K562 (cell line): ENCODE results near the gene DPEP1. TPM values are rescaled to one million over a fixed set of nuclear protein-coding genes. Genes with fewer than 3 reads are reported as not detected.
A peak's percentile ranks its signal among the peaks of the same experiment; 100 is the strongest.

Experiments used
- AFF4 ChIP-seq: sonication (generic); formaldehyde crosslinking; IDR thresholded peaks from 2 replicates; pipeline ENCODE4 v1.8.0; 2023; ENCODE audit warnings: mild to moderate bottlenecking, missing genetic modification reagents
- ATF1 ChIP-seq, 2 experiments: fragments of 450-650 bp in 1 of 2; IDR thresholded peaks; 2 replicates each; pipeline ENCODE4 v1.6.1; 2016; ENCODE audit warnings: missing compliant biosample characterization in 1 of 2, missing genetic modification characterization in 1 of 2
- CEBPB ChIP-seq: fragments of 450-650 bp; IDR thresholded peaks from 2 replicates; pipeline ENCODE4 v1.6.1; 2016; ENCODE audit warnings: missing genetic modification characterization, missing compliant biosample characterization
- CLOCK ChIP-seq: fragments of 250-450 bp; sonication (Bioruptor Pico); IDR thresholded peaks from 2 replicates; pipeline ENCODE4 v1.4.0; 2020; ENCODE audit warnings: mild to moderate bottlenecking, moderate library complexity, borderline replicate concordance
- CTCF ChIP-seq, 3 experiments: IDR thresholded peaks in 2 of 3; conservative IDR thresholded peaks in 1 of 3; 2 replicates each; pipeline ENCODE4 v1.5.1; 2011 to 2012; ENCODE audit warnings: low read length in 3 of 3, mild to moderate bottlenecking in 3 of 3, control low read depth in 2 of 3, improper control_type of control experiment in 1 of 3, inconsistent platforms in 1 of 3, low read depth in 1 of 3, mixed read lengths in 1 of 3, moderate library complexity in 1 of 3; ENCODE audit not compliant: insufficient read depth in 2 of 3
- EP300 ChIP-seq: IDR thresholded peaks from 2 replicates; pipeline ENCODE4 v1.6.1; 2012; ENCODE audit warnings: low read length, improper control_type of control experiment
- IRF2 ChIP-seq: sonication (generic); formaldehyde crosslinking; IDR thresholded peaks from 2 replicates; pipeline ENCODE4 v1.8.1; 2022; ENCODE audit warnings: mild to moderate bottlenecking, missing genetic modification reagents
- KLF16 ChIP-seq: IDR thresholded peaks from 2 replicates; pipeline ENCODE4 v1.6.1; 2016; ENCODE audit warnings: antibody characterized with exemption
- NR3C1 ChIP-seq: sonication (generic); formaldehyde crosslinking; IDR thresholded peaks from 2 replicates; pipeline ENCODE4 v1.8.1; 2022; ENCODE audit warnings: missing genetic modification reagents
- PKNOX1 ChIP-seq: fragments of 450-650 bp; IDR thresholded peaks from 2 replicates; pipeline ENCODE4 v1.6.1; 2016
- POLR2G ChIP-seq: fragments of 200-400 bp; formaldehyde crosslinking; IDR thresholded peaks from 2 replicates; pipeline ENCODE4 v1.6.1; 2017; ENCODE audit warnings: low read depth, mild to moderate bottlenecking, antibody characterized with exemption, low read length, moderate library complexity
- SRSF3 ChIP-seq: fragments of 200-400 bp; formaldehyde crosslinking; IDR thresholded peaks from 2 replicates; pipeline ENCODE4 v1.6.1; 2016; ENCODE audit warnings: mild to moderate bottlenecking, low read length, moderate library complexity; ENCODE audit not compliant: insufficient read depth
- TCF15 ChIP-seq: fragments of 250-450 bp; sonication (Bioruptor Pico); IDR thresholded peaks from 2 replicates; pipeline ENCODE4 v1.8.0; 2022; ENCODE audit warnings: moderate library complexity, mild to moderate bottlenecking, inconsistent platforms
- THAP7 ChIP-seq: fragments of 250-450 bp; sonication (Bioruptor Pico); IDR thresholded peaks from 2 replicates; pipeline ENCODE4 v1.5.0; 2021
- ZNF644 ChIP-seq: fragments of 200-800 bp; sonication (Bioruptor generic); IDR thresholded peaks from 2 replicates; pipeline ENCODE4 v1.6.1; 2016; ENCODE audit warnings: low read depth, missing genetic modification characterization, missing compliant biosample characterization
- polyA plus RNA-seq, 8 experiments: library from polyadenylated mRNA; depleted of rRNA in 4 of 8; stranded (reverse) in 5 of 8; unstranded in 3 of 8; fragments of >200 nt; fragmentation: Nextera tagmentation in 2 of 8; fragmentation: Illumina TruSeq in 1 of 8; extraction: Ambion mirVana in 2 of 8; extraction: Trizol in 1 of 8; gene quantifications; 2 replicates each; pipeline versions ENCODE4 v1.2.1 to v1.2.3, GENCODE V29; 2011 to 2014; ENCODE audit warnings: inconsistent platforms in 1 of 8, missing spikeins in 1 of 8
- total RNA-seq, 7 experiments: library from RNA; depleted of rRNA in 6 of 7; stranded (reverse); fragments of >200 nt in 6 of 7; fragmentation: Illumina TruSeq in 2 of 7; extraction: Trizol in 2 of 7; gene quantifications; 2 replicates each; pipeline versions ENCODE4 v1.2.1 to v1.2.3, GENCODE V29; 2011 to 2021; ENCODE audit warnings: low replicate concordance in 1 of 7

The DPEP1 gene
- total and polyA plus RNA-seq, 9 of the 15 experiments (the other 6 are each of a cell fraction or from before 2014, with no cell fraction given): 0.14 to 0.31 (median 0.20) TPM; not detected in 6

- TF ChIP-seq ATF1 (CRISPR knock-in tag; IDR thresholded peaks at IDR 0.05) (no peak), ATF1 (tag; IDR thresholded peaks at IDR 0.05) (peak; percentile 67), CLOCK (CRISPR knock-in tag) (no peak), THAP7 (CRISPR knock-in tag) (no peak), POLR2G (peak; percentile 86), CEBPB (no peak), TCF15 (CRISPR knock-in tag) (no peak), IRF2 (no peak), NR3C1 (CRISPR knock-in tag) (peak; percentile 44; the same call in 1 of the 2 replicates), EP300 (no peak), AFF4 (CRISPR knock-in tag) (no peak), SRSF3 (no peak), PKNOX1 (no peak), ZNF644 (tag) (no peak), KLF16 (peak; percentile 21; the same call in 1 of the 2 replicates), CTCF (IDR thresholded peaks at IDR 0.05 in 2 of 3, conservative IDR thresholded peaks at IDR 0.05 in 1 of 3; ENCODE audit: insufficient read depth in 2 of 3, low read depth in 1 of 3, low read length in 3 of 3) (peak; percentile 87 to 99 (median 97))
Observed at GRCh38 chr16:89574681-89575246, 38.7 kb upstream of the DPEP1 start (continued).
